Vagina (tissue), 2 donors: Measurements from ENCODE around the gene MYO10. TPM values are rescaled to one million over a fixed set of nuclear protein-coding genes. Genes with fewer than 3 reads are reported as not detected.

Experiments
- DNase-seq, 2 donors: peaks; one replicate each; pipeline ENCODE4 v3.0.0-alpha.2; 2017; ENCODE audit errors: extremely low spot score in 2 of 2
- H3K27ac ChIP-seq: fragments of 200-600 bp; sonication (generic); one replicate; pipeline ENCODE4 v1.5.1; 2019
- H3K27me3 ChIP-seq: fragments of 200-600 bp; sonication (generic); one replicate; pipeline ENCODE4 v1.5.1; 2019
- H3K36me3 ChIP-seq, 2 donors: fragments of 200-600 bp; sonication (generic); one replicate each; pipeline ENCODE4 v1.5.1; 2017 to 2019
- H3K4me1 ChIP-seq: fragments of 200-600 bp; sonication (generic); one replicate; pipeline ENCODE4 v1.5.1; 2019
- H3K4me3 ChIP-seq, 2 donors: fragments of 200-600 bp; sonication (generic); 1 replicate in 1 of 2; 2 replicates in 1 of 2; pipeline ENCODE4 v1.5.1; 2016 to 2019
- H3K9me3 ChIP-seq: fragments of 200-600 bp; sonication (generic); one replicate; pipeline ENCODE4 v1.5.1; 2019
- POLR2A ChIP-seq, 2 donors: fragments of 450-650 bp; IDR thresholded peaks; one replicate each; pipeline ENCODE4 v1.6.1; 2017; ENCODE audit warnings: antibody characterized with exemption in 2 of 2, mild to moderate bottlenecking in 2 of 2, moderate library complexity in 2 of 2
- POLR2AphosphoS5 ChIP-seq, 2 donors: sonication (generic); formaldehyde crosslinking; IDR thresholded peaks; one replicate each; pipeline ENCODE4 v1.9.0; 2017; ENCODE audit warnings: antibody characterized with exemption in 2 of 2, mild to moderate bottlenecking in 2 of 2, low read depth in 1 of 2; ENCODE audit not compliant: insufficient read depth in 1 of 2
- intact Hi-C: fragments of 100-400 bp; cut with DNase I; formaldehyde crosslinking; loops from one replicate; pipeline ENCODE4 v1.15.1; 2023
- total RNA-seq: library from RNA; depleted of rRNA; stranded (reverse); fragments of >200 nt; gene quantifications from one replicate; pipeline ENCODE4 v1.2.3, GENCODE V29; 2016
- TF ChIP-seq, protein P1 (sequence below), 3 experiments: fragments of 450-650 bp in 2 of 3; fragments of 200-600 bp in 1 of 3; sonication (generic) in 1 of 3; IDR thresholded peaks; one replicate each; pipeline ENCODE4 v1.5.1; 2017 to 2019; ENCODE audit warnings: antibody characterized with exemption in 3 of 3, mild to moderate bottlenecking in 2 of 3, moderate library complexity in 2 of 3

Gene MYO10
- total RNA-seq, 1 donor from 2014 or later: 22.1 TPM

DNA sequence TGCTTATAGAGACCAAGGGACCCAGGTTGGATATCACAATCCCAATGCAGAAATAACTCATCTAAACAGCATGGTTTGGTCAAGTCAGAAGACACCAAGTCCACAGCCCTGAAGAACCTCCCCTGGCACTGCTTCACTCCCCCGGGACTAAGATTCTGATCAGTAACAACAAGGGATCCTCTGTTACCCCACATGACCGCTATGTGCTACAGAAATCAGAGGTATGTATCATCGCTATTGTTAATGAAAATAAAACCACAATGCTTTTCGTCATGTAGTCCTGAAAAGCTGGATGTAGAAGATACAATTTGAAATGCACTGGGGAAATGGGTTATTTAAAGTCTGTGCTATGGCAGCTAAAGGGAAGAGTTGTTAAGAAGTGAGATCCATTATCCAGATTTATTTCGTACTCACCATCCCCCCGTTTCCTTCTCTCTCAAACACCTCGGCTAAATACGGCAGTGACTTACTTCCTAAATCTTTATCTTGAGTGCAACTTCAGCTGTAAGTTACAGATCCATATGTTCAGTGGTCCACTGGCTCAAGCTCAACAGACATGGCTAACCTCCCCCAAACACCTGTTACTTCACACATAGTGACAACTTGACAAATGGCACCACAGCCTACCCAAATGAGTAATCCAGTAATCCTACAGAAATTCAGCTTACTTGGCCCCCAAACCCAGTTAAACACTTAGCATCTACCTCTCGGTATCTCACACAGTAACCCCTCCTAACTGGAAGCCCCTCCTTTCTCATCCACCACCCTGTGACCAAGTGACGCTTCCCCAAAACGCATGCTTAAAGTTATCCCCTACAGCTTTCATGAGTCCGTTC, 129.2 kb downstream of the MYO10 start:
- no peaks in the 10 kb centered on the region for H3K9me3 ChIP-seq
- no peaks in the 10 kb centered on the region for H3K4me1 ChIP-seq
- H3K27me3 ChIP-seq: no peaks in the 10 kb centered on the region
- intact Hi-C loops: no loop called here
- no peak for DNase-seq
- no peak overlapping the region for H3K4me3 ChIP-seq
- H3K36me3 ChIP-seq: no peaks in the 10 kb centered on the region
- no peak overlapping the region for H3K27ac ChIP-seq
- TF ChIP-seq, protein P1, sequence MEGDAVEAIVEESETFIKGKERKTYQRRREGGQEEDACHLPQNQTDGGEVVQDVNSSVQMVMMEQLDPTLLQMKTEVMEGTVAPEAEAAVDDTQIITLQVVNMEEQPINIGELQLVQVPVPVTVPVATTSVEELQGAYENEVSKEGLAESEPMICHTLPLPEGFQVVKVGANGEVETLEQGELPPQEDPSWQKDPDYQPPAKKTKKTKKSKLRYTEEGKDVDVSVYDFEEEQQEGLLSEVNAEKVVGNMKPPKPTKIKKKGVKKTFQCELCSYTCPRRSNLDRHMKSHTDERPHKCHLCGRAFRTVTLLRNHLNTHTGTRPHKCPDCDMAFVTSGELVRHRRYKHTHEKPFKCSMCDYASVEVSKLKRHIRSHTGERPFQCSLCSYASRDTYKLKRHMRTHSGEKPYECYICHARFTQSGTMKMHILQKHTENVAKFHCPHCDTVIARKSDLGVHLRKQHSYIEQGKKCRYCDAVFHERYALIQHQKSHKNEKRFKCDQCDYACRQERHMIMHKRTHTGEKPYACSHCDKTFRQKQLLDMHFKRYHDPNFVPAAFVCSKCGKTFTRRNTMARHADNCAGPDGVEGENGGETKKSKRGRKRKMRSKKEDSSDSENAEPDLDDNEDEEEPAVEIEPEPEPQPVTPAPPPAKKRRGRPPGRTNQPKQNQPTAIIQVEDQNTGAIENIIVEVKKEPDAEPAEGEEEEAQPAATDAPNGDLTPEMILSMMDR (IDR thresholded peaks at IDR 0.05): no peak
- no peak for TF ChIP-seq POLR2AphosphoS5 (IDR thresholded peaks at IDR 0.05; ENCODE audit: insufficient read depth in 1 of 2, low read depth in 1 of 2)
- no peak for TF ChIP-seq POLR2A (IDR thresholded peaks at IDR 0.05)

DNA sequence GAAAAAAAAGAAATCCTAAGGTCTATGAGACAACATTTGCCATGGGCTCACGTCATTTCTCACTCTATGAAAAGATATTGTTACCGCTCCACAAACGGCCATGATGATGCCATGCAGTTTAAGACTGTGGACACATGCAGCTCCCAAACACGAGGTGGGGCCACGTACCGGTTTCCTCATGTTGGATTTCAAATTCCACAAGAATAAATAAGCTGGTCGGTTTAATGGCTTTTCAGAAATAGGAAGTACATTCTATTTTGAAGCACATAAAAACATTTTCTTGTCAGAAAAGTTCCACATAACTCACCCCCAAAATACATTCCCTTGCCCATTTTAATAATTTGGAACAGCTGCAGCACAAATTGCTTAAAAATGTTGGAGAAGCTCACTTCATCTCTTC, 130.6 kb downstream of the MYO10 start:
- TF ChIP-seq POLR2A (IDR thresholded peaks at IDR 0.05): no peak
- TF ChIP-seq POLR2AphosphoS5 (IDR thresholded peaks at IDR 0.05; ENCODE audit: insufficient read depth in 1 of 2, low read depth in 1 of 2): no peak
- no peak overlapping the region for H3K4me3 ChIP-seq
- no peaks in the 10 kb centered on the region for H3K4me1 ChIP-seq
- no peaks in the 10 kb centered on the region for H3K9me3 ChIP-seq
- no peaks in the 10 kb centered on the region for H3K36me3 ChIP-seq
- no peak for DNase-seq
- no peak overlapping the region for H3K27ac ChIP-seq
- H3K27me3 ChIP-seq: no peaks in the 10 kb centered on the region
- intact Hi-C loops: no loop called here

DNA sequence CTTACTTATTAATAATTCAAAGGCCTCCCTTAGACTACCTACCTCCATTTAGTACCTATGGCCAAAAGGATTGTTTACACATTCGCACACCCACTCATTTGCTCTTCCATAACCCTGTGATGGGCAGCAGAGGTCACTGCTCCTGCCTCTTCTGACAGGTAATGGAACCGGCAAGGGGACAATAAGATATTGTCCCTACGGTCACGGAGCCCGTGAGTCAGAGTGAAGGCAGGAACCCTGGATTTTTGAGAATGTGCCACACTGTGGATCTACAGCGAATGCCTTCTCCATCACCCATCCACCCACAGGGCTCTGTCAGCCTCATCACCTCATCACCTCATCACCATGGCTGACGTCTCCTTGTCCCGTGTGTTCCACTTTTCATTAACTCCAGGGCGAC, 132.3 kb downstream of the MYO10 start:
- intact Hi-C loops: no loop called here
- Histone ChIP-seq H3K36me3 (no peaks in the 10 kb centered on the region), H3K27me3 (no peaks in the 10 kb centered on the region), H3K9me3 (no peaks in the 10 kb centered on the region), H3K4me1 (no peaks in the 10 kb centered on the region), H3K4me3 (no peak overlapping the region), H3K27ac (no peak overlapping the region)
- no peak for DNase-seq
- TF ChIP-seq POLR2A (IDR thresholded peaks at IDR 0.05) (no peak), POLR2AphosphoS5 (IDR thresholded peaks at IDR 0.05; ENCODE audit: insufficient read depth in 1 of 2, low read depth in 1 of 2) (no peak)
- TF ChIP-seq, protein P1 (IDR thresholded peaks at IDR 0.05): no peak

DNA sequence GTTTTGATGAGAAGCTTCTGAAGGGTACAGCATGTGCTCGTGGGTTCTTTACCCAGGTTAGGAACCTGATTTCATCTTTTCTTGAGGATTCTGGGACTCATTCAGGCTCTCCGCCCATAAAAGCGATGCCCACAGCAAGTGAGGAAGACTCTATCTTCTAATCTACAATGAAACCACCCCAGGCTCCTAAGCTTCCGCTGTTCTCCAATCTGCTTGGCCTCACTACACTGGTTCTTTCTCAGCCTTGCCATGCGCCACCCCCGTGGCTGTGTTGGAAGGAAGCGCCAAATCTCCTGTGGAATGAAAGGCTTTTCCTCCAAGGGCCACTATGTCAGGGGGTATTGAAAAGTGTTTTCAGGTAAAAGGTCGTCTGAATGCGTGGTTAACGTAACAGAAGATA, 135.6 kb downstream of the MYO10 start:
- TF ChIP-seq POLR2A (IDR thresholded peaks at IDR 0.05) (no peak), POLR2AphosphoS5 (IDR thresholded peaks at IDR 0.05; ENCODE audit: insufficient read depth in 1 of 2, low read depth in 1 of 2) (no peak)
- TF ChIP-seq, protein P1 (IDR thresholded peaks at IDR 0.05): no peak
- intact Hi-C loops: no loop called here

DNA sequence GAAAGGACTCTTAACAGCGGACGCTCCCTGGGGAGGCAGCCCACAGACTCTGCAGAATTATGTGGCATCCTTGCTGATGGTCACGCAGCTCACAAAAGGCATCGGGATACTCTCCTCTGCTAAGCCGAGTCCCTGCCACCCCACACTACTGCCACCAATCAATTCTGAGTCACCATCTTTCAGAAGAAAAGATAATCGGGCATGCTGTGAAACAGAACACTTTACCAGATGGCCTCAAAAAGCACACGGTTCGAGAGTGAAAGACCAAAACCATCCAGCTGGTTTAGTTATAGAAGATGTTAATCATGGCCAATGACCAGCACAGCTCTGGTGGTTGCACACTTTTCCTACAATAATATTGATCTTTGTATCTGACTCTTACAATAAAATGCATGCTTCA, 136.3 kb downstream of the MYO10 start:
- H3K9me3 ChIP-seq: no peaks in the 10 kb centered on the region
- intact Hi-C loops: no loop called here
- no peaks in the 10 kb centered on the region for H3K36me3 ChIP-seq
- no peak for DNase-seq
- H3K27ac ChIP-seq: no peak overlapping the region
- no peaks in the 10 kb centered on the region for H3K27me3 ChIP-seq
- TF ChIP-seq POLR2AphosphoS5 (IDR thresholded peaks at IDR 0.05; ENCODE audit: insufficient read depth in 1 of 2, low read depth in 1 of 2): no peak
- TF ChIP-seq, protein P1 (IDR thresholded peaks at IDR 0.05): no peak
- no peak for TF ChIP-seq POLR2A (IDR thresholded peaks at IDR 0.05)
- no peak overlapping the region for H3K4me3 ChIP-seq
- no peaks in the 10 kb centered on the region for H3K4me1 ChIP-seq

More for the DNA sequence above, 135.6 kb downstream of the MYO10 start:
- H3K4me3 ChIP-seq: no peak overlapping the region
- H3K9me3 ChIP-seq: no peaks in the 10 kb centered on the region
- H3K36me3 ChIP-seq: no peaks in the 10 kb centered on the region
- no peaks in the 10 kb centered on the region for H3K27me3 ChIP-seq
- no peaks in the 10 kb centered on the region for H3K4me1 ChIP-seq
- DNase-seq: no peak
- no peak overlapping the region for H3K27ac ChIP-seq
